Suprapubic skin (tissue), 3 donors: ENCODE measurements around the gene PHETA2.

ENCODE experiments used
- CTCF ChIP-seq, 2 donors: fragments of 200-600 bp in 1 of 2; fragments of 450-650 bp in 1 of 2; sonication (generic) in 1 of 2; IDR thresholded peaks; one replicate each; pipeline ENCODE4 v1.5.1; 2016 to 2019; ENCODE audit warnings: antibody characterized with exemption in 2 of 2, mild to moderate bottlenecking in 1 of 2, moderate library complexity in 1 of 2
- EP300 ChIP-seq: sonication (generic); formaldehyde crosslinking; IDR thresholded peaks from one replicate; pipeline ENCODE4 v1.6.1; 2017; ENCODE audit warnings: antibody characterized with exemption

GRCh38 chr22:42073621-42074041, 417 bp upstream of the PHETA2 start:
- TF ChIP-seq CTCF (IDR thresholded peaks at IDR 0.05) (no peak), EP300 (no peak)
